Measurements from ENCODE around the gene CASQ1.
A peak's percentile ranks its signal among the peaks of the same experiment; 100 is the strongest.

The CASQ1 gene

GRCh38 chr1:160217481-160218051 is 27.2 kb downstream of the CASQ1 start:
- ATAC-seq, result no peak; the same call in 2 of the 3 replicates
- TF ChIP-seq CREB5 (CRISPR knock-in tag; IDR thresholded peaks at IDR 0.05; ENCODE audit: low read depth), result no peak

GRCh38 chr1:160219062-160219929 is 28.9 kb downstream of the CASQ1 start:
- no peak for TF ChIP-seq ZFP3 (CRISPR knock-in tag; IDR thresholded peaks at IDR 0.05)
- no peak for TF ChIP-seq ESRRG (CRISPR knock-in tag; IDR thresholded peaks at IDR 0.05)
- TF ChIP-seq ZNF565 (CRISPR knock-in tag; conservative IDR thresholded peaks at IDR 0.05; ENCODE audit: low read depth), result no peak
- TF ChIP-seq RARB (CRISPR knock-in tag; IDR thresholded peaks at IDR 0.05), result no peak
- no peak for TF ChIP-seq BACH2 (CRISPR knock-in tag; IDR thresholded peaks at IDR 0.05; ENCODE audit: borderline replicate concordance)
- TF ChIP-seq ZNF8 (CRISPR knock-in tag; IDR thresholded peaks at IDR 0.05), result no peak
- TF ChIP-seq, protein P1, sequence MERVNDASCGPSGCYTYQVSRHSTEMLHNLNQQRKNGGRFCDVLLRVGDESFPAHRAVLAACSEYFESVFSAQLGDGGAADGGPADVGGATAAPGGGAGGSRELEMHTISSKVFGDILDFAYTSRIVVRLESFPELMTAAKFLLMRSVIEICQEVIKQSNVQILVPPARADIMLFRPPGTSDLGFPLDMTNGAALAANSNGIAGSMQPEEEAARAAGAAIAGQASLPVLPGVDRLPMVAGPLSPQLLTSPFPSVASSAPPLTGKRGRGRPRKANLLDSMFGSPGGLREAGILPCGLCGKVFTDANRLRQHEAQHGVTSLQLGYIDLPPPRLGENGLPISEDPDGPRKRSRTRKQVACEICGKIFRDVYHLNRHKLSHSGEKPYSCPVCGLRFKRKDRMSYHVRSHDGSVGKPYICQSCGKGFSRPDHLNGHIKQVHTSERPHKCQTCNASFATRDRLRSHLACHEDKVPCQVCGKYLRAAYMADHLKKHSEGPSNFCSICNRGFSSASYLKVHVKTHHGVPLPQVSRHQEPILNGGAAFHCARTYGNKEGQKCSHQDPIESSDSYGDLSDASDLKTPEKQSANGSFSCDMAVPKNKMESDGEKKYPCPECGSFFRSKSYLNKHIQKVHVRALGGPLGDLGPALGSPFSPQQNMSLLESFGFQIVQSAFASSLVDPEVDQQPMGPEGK (CRISPR knock-in tag; IDR thresholded peaks at IDR 0.05; ENCODE audit: borderline replicate concordance), result no peak
- no peak for TF ChIP-seq TSHZ2 (CRISPR knock-in tag; IDR thresholded peaks at IDR 0.05)
- TF ChIP-seq, protein P2, sequence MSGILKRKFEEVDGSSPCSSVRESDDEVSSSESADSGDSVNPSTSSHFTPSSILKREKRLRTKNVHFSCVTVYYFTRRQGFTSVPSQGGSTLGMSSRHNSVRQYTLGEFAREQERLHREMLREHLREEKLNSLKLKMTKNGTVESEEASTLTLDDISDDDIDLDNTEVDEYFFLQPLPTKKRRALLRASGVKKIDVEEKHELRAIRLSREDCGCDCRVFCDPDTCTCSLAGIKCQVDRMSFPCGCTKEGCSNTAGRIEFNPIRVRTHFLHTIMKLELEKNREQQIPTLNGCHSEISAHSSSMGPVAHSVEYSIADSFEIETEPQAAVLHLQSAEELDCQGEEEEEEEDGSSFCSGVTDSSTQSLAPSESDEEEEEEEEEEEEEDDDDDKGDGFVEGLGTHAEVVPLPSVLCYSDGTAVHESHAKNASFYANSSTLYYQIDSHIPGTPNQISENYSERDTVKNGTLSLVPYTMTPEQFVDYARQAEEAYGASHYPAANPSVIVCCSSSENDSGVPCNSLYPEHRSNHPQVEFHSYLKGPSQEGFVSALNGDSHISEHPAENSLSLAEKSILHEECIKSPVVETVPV (CRISPR knock-in tag; IDR thresholded peaks at IDR 0.05), result no peak
- TF ChIP-seq ZC3H10 (CRISPR knock-in tag; IDR thresholded peaks at IDR 0.05), result no peak
- TF ChIP-seq TCF4 (CRISPR knock-in tag; IDR thresholded peaks at IDR 0.05; ENCODE audit: borderline replicate concordance), result no peak
- peak; percentile 89 for ATAC-seq

DNA sequence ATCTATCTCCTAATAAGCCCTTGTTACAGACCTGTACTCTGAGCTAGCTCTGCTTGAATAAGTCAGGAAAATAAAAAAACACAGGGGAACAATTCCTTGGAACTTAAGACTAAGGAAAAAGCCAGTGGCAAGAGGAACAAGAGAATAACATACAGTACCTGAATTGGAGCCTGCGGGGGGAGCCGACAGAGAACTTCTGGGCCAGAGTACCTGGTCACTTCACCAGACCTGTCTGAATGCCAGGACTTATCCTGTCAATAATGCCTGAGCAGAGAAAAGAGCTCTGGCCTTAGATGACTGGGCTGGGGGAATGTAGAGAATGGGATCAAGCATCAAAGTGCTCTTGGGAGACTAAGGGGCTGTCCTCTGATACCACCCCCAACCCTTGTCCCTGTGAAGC is 29.9 kb downstream of the CASQ1 start:
- no peak for ATAC-seq
- TF ChIP-seq, protein P2 (CRISPR knock-in tag; IDR thresholded peaks at IDR 0.05), result no peak
- no peak for TF ChIP-seq TSHZ2 (CRISPR knock-in tag; IDR thresholded peaks at IDR 0.05)
- no peak for TF ChIP-seq ZFP3 (CRISPR knock-in tag; IDR thresholded peaks at IDR 0.05)
- TF ChIP-seq, protein P3, sequence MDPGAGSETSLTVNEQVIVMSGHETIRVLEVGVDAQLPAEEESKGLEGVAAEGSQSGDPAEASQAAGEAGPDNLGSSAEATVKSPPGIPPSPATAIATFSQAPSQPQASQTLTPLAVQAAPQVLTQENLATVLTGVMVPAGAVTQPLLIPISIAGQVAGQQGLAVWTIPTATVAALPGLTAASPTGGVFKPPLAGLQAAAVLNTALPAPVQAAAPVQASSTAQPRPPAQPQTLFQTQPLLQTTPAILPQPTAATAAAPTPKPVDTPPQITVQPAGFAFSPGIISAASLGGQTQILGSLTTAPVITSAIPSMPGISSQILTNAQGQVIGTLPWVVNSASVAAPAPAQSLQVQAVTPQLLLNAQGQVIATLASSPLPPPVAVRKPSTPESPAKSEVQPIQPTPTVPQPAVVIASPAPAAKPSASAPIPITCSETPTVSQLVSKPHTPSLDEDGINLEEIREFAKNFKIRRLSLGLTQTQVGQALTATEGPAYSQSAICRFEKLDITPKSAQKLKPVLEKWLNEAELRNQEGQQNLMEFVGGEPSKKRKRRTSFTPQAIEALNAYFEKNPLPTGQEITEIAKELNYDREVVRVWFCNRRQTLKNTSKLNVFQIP (CRISPR knock-in tag; IDR thresholded peaks at IDR 0.05; ENCODE audit: borderline replicate concordance, low read depth), result no peak
- no peak for TF ChIP-seq ZFP30 (CRISPR knock-in tag; IDR thresholded peaks at IDR 0.05)
- no peak for TF ChIP-seq GLIS3 (CRISPR knock-in tag; IDR thresholded peaks at IDR 0.05)
- no peak for TF ChIP-seq CREB5 (CRISPR knock-in tag; IDR thresholded peaks at IDR 0.05; ENCODE audit: low read depth)
- TF ChIP-seq ZNF70 (CRISPR knock-in tag; IDR thresholded peaks at IDR 0.05), result no peak
- TF ChIP-seq ARNTL (CRISPR knock-in tag; IDR thresholded peaks at IDR 0.05; ENCODE audit: borderline replicate concordance, low read depth), result no peak
- no peak for TF ChIP-seq TCF4 (CRISPR knock-in tag; IDR thresholded peaks at IDR 0.05; ENCODE audit: borderline replicate concordance)
- no peak for TF ChIP-seq RARB (CRISPR knock-in tag; IDR thresholded peaks at IDR 0.05)
- TF ChIP-seq ZNF565 (CRISPR knock-in tag; conservative IDR thresholded peaks at IDR 0.05; ENCODE audit: low read depth), result no peak
- TF ChIP-seq BACH2 (CRISPR knock-in tag; IDR thresholded peaks at IDR 0.05; ENCODE audit: borderline replicate concordance), result no peak
- TF ChIP-seq ESRRG (CRISPR knock-in tag; IDR thresholded peaks at IDR 0.05), result no peak

All from SK-N-SH treated with all-trans-retinoic acid at 6 μM for 48 hours (cell line).